Superior temporal gyrus (tissue), 1 donor: ENCODE measurements around the gene PRPF19.

Experiments
- DNase-seq: peaks from one replicate; pipeline ENCODE4 v3.0.0-alpha.2; 2016; ENCODE audit errors: extremely low spot score

Gene PRPF19

DNA sequence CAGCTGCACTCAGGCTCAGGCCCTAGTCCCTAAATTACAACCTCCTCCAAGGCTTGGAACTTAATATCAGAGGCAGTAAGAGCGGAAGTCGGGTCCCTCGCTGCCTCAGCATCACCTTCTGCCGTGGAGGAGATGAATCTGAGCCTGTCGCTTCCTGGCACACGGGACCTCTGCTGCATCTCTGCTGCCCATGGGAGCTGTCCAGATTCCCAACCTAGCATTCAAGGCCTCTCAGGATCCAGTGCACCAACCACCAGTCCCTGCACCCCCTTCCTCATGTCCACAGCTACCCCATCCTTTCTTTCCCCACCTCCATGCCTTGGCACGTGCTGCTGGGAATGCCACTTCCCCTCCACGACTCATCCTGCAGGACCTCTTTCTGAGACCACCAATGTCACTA lies 48.1 kb downstream of the PRPF19 start:
- DNase-seq: no peak

DNA sequence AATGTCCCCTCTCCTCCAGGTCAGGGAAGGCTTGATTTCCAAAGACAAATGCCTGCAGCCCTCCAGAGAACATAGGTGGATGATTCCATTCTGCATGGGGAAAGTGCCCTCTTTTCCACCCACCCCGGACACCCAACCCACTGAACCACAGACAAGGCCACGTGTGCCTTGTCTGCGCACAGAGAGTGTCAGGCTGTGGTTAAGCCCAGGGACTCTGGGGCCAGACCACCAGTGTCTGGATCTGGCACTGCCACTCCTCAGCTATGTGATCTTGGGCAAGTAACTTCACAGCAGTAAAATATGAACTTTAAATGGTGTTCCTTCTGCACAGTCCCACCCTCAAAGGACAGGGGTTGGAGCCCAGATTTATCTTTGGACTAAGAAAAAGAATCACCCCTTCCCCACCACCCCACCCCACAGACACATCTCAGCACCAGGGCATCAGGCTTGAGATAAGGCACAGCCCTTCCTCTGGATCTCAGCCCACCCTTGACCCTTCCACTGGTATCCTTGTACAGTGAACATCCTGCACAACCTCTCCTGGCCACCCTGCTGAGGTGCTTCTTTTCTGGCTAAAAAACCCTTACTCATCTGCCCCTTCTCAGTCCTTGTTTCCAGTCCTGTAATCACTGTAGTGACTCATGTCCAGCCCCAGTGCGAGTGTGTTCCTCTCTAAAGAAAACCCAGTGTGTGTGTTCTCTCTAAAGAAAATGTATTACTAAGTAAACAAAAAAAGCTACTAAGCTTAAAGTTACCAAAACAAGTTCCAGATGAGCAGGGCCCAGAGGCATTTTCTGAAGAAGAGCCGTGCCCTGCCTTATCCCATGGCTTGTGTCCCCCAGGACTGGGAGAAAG lies 48.8 kb downstream of the PRPF19 start:
- DNase-seq: no peak

DNA sequence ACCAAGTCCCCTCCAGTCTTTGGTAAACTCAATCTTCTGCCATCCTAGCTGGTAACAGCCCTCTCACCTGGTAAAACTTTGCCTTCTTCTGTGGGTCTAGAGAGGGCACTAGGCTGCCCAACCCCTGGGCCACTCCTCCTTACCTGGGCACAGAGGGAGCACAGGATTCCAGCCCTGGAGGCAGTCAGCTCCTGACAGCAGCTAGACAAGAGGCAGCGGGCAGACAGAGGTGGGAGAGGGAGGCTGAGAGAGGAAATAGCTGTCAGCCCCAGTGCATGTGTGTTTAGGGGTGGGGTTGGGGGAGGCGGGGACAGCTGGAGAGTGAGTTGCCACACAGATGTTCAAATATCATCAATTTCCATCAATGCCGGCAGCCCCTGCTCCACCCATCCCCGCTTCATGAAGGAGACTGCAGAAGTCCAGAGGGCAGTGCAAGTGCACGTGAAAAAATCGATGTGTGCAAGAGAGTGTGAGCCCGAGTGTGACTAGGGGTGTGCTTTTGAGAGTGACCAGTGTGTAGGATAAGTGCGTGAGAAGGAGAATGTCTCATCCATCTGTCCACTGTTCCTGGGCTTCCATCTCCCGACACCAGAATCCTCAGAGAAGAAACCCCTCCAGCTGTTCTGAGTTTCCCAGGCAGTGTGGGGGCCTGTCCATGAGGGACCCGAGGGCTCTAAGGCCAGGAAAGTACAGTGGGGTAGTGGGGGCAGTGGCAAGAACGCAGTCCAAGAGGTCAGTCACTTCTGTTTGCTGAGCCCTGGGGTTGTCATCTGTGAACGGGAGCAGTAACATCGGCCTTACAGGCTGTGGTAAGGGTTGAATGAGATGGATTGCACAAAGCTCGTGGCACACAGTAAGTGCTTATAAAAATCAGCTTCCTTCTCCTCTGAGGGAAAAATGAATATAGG lies 50.4 kb downstream of the PRPF19 start, which contains the start of gene PTGDR2:
TSS of gene PTGDR2 (minus strand) at position 225 of the 908 bp plus-strand sequence. CDS start 2,228 bp downstream, outside the sequence.
- DNase-seq: no peak

DNA sequence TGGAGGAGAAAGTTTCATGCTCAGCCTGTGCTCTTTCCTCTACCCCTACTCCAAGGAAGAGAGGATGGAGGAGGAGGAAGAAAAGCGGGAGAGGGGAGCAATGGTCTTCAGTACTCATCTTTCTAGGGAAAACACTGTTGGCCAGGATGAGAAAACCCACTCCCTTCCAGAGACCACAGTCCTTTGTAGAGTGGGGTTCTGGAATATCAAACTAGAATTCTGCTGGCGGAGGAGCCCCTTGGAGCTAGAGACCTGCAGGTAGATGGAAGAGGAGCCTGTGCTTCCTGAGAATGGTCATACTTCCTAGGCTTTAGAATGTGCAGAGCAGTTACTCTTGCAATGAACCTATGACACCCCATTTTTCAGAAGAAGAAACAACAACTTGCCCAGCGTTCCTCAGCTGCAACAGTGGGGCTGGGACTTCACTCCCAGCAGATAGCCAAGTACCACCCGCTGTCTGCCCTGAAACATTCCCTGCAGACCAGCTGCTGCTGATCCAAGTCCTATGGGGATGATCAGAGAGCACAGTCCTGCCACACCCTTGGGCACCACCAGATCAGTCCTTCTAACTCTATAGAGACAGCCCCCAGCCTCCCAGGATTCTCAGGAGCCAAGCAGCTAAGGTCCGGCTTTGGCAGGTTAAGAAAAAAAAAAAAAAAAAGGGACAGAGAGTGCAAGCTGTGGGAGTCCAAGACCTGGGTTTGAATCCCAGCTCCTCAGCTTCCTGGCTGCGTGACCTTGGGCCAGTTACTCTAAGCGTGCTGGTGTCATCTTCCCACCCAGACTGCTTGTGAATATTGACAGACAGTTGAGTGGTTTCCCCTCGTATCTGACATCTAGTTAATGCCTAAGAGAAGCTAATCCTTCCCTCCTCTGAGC lies 51.3 kb downstream of the PRPF19 start:
- no peak for DNase-seq

DNA sequence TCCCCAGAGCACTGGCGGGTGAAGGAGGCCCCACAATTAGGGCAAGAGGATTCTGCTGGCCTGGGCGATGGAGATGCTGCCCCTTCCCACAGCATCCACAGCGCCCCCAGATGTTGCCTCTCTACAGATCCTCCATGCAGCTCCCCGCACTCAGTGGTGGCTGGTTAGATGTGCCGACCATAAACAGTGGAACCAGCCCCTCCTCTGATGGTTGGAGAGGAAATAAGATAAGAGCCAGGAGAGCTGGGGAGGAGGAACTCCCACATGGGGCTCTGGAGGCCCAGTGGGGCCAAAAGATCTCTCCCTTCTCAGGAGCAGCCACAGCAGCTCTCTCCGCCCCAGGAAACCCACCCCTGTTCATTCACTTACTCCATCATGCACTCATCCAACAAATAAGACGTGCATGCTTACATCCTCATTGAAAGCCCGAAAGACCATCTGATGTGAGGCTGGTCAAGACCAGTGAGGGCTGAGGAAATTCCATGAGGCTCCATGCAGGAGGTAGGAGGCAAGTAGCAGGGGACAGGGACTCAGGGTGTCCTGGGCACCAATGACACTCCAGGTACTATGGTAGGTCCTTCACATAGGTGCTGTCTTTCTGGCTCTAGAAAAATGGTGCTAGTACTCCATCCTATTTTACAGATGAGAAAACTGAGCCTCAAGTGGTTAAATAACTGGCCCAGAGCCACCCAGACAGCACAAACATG lies 52.1 kb downstream of the PRPF19 start:
- DNase-seq: no peak

DNA sequence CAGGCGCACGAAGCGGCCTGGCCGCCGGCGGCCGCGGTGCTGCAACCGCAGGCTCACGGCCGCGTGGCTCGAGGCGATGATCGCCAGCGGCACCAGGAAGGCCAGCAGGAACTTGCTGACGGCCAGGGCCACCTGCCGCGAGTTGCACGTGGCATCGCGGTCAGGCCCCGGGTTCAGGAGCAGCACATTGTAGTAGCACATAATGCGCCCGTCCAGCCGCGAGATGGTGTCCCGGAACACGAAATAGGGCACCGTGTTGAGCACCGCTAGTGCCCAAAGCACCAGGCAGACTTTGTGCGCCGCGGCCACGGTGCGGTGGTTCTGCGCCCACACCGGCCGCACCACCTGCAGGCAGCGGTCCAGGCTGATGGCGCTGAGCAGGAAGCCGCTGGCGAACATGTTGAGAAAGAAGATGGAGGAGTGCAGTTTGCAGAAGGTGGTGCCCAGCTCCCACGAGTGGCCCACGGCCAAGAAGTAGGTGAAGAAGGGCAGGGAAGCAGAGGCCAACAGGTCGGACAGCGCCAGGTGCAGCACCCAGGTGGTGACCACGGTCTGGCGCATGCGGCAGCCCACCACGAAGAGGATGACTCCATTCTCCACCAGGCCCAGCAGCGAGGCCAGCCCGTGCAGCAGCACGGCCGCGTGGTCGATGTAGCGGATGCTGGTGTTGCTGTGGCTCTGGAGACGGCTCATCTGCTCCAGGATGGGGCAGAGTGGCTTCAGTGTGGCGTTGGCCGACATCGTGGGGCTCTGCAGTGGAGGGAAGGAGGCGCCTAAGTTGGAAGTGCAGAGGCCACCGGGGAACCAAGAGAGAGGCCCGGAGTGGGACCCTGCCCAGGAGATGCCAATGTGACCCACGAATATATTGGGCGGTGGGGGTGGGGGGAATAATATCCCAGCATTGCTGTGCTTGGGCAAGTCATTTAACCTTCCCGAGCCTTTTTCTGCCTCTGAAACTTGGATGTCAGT lies 53.1 kb downstream of the PRPF19 start:
- DNase-seq: no peak

DNA sequence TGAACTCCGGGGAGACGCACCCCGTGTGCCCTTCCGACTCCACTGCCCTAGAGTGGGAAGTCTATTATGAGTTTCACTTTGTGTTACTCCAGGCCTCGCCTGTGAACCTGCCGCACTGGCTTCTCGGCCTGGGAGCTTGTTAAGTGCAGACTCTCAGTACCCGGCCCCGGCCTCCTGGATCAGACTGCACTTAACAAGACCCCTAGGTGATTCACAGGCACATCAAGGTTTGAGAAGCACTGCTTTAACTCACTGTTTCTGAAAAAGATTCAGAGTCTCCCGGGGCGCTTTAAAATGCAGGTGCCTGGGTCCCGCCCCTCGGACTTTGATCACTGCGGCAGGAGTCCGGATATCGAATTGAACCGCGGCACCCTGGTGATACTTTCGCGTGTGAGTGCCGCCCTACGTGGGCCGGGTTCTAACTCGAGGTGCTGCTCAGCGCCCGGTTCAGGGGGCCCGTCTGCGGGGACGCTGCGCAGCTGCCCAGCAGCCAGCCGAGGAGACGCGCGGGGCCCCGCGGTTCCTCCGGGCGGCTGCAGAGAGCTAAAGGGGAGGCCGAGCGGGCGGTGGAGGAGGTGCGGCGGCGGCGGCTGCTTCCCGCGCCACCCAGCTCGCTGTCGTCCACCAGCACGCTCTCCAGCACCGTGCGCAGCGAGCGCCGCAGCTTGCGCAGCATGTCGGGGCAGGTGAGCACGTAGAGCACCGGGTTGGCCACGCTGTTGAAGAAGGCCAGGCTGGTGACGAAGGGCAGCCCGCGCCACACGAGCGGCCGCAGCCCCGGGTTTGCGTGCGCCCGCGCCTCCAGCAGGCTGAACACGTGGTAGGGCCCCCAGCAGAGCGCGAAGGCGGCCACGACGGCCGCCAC lies 54.0 kb downstream of the PRPF19 start:
- DNase-seq: no peak

DNA sequence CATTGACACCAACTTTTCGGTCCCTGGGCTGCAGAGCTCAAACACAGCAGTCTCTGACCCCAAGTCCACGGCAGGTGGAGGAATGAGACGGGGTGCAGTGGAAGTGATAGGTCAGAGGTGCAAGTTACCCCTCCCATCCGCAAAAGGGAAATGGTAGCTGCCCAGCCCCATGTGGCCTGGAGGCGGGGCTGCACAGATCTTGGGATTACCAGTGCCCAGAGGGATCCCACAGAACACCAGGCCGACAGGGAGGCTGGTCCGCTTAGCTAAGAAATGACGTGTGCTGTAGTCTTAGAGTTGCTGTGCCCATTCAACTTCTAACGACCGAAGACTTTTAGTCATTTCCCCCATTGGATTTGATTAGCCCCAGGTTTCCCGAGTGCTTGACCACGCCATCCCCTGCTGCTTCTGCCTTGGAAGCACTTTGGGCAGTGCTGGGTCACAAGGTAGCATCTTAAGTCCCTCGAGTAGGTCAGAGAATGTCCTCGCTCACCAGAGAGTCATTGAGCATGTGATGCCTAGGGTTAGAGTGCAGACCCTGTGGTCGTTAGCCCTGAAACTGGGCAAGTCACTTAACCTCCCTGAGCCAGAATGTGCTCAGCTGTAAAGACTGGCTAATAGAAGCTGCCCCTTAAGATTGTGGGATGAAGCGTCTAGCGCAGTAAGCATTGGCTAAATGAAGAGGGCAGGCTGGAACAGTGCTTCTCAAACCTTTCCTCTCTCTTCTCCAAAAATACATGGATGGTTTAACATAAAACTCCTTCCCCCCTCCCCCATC lies 54.9 kb downstream of the PRPF19 start:
- DNase-seq: no peak

DNA sequence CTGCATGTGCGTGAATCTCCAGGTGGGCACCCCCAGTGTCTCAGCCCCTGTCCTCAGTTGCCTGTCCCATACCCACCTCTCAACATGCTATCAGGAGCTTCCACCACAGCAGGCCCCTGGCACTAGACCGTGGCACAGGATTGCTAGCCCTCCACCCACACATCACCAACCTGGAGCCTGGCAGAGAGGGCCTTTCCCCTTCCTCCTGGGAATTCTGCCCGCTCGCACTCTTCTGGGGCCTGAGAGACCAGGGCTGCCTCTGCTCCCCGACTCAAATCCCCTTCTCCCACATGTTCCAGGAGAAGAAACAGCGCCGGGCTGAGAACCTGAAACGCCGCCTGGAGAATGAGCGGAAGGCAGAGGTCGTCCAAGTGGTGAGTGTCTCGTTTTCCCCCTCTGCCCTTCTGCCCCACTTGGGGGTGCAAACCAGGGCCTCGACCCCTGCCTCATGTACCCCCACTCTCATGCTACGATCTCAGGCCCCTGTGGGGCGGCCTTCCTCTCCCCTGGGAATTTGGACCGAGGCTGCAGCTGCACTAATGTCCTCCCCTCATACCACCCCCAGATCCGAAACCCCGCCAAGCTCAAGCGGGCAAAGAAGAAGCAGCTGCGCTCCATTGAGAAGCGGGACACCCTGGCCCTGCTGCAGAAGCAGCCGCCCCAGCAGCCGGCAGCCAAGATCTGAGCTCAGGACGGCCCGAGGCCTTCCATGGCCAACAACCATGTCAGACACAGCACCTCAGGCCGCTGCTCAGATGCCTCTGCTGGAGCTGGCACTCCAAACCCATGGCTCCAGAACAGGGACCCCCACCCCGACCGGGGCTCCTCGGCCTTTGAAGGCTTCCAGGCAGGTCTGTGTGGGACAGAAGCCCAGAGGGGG lies 56.5 kb downstream of the PRPF19 start:
- no peak for DNase-seq

DNA sequence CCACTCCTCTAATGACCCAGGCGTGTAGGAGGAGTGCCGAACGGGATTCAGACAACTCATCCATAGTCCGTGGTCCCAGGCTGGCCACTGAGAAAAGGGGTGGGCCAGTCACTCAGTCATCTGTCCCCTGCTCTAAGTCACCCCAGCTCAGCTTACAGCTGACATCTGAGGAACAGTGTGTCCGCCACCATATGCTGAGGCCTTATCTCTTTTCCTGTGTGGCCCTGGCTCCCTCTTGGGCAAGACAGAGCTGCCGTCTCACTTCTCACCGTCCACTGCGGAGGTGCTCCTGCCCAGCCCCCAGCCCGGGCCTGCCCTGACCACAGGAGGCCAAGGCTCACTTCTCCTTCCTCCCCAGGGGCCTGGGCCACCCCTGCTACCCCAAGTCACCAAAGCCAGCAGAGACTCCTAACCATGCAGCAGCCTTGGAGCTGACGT lies 57.7 kb downstream of the PRPF19 start:
- no peak for DNase-seq

DNA sequence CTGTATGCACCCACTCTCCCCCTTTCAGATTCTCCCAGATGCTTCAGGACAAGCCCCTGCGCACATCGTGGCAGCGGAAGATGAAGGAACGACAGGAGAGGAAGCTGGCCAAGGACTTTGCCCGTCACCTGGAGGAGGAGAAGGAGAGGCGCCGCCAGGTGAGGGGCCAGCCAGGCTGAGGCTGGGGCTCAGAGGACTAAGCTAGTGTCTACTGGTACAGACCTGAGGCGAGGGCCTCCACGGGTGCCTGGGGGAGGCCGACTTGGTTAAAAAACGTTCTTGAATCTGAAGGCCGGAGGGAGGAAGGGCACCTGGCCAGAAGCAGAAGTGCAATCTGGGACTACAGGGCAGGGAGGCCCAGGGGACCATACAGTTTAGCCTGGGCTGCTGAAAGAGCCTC lies 58.5 kb downstream of the PRPF19 start:
- no peak for DNase-seq

DNA sequence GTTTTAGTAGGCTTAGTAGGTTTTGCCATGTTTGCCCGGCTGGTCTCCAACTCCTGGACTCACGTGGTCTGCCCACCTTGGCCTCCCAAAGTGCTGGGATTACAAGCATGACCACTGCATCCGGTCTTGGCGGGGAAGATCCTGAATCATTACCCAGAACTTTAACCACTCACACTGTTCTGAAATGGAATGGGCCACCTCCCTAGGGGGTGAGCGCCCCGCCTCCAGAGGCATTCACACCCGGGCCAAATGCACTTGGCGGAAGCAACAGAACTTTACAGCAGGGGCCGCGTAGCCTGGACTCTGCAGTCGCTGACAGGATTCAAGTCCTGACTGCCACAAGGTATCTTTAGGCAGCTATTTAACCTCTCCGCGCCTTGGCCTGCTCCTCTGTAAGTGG lies 59.1 kb downstream of the PRPF19 start:
- DNase-seq: no peak

DNA sequence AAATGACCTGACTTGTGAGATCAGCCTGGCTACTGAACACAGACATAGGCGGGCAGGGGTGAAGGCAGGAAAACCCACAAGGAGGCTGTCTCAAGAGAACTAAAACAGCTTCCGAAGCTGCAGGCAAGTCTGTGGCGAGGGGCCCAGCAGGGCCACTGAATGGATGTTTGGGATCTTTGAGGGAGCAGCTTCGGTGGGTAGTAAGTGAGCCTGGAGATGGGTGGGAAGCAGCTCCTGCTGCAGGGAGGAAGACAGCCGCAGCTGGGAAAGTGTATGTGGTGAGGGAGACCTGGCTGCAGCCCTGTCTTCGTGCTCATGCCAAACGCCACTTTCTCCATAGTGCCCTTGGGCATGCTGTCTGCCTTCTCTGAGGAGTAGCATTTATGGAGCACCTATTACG lies 61.0 kb downstream of the PRPF19 start:
- DNase-seq: no peak

DNA sequence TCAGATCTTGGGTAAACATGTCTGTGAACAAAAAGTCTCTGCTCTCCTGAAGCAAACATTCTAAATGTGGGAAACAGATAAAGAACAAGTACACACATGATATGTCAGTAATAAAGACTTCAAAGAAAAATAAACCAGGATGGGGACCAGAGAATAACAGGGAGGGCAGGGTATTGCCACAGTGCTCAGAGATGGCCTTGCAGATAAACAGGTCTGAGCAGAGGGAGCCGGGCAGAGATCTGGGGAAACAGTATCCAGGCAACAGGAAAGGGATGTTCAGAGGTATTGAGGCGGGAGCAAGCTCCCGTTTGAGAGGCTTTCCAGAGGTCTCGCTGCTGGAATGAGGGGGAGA lies 61.5 kb downstream of the PRPF19 start:
- peak; percentile 17 for DNase-seq

DNA sequence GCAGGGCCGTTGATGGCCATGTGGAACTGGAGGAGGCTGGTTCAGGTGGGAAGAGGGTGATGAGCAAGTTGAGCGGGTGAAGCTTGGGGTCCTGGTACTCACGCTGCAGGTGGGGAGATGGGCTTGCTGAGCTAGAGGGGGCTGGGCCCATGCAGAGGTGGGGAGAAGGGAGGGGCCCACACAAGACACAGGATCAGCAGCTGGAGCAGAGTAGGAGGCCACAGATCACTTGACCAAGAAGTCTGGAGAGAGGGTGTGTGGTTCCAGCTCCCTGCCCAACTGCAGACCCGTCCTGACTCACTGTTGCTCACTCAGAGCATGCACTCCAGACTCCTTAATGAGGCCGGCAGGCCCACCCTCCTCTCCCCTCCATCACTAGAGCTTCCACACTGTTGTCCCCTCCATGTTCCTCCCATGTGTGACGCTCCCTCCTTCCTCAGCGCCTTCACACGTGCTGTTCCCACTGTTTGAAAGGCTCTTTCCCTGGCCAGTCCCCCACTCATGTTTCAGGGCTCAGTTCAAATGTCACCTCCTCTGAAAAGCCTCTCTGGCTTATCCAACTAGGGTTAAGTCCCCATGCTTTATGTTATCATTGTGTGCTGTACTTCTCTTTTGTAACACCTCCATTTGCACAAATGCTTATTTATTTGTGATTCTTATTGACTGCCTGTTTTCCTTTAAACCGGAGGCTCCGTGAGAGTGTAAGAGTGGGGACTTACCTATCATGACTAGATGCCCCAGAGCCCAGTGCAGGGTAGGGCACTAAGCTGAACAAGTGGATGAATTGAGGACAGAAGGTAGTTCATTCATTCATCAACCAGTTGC lies 62.1 kb downstream of the PRPF19 start:
- DNase-seq: no peak
